HUES48 (cell line): ENCODE measurements around the gene GAPVD1.

Experiments
- H3K27ac ChIP-seq: one replicate; pipeline ENCODE4 v1.7.0; 2013; ENCODE audit warnings: low read depth, low read length, inconsistent platforms
- H3K27me3 ChIP-seq: 2 replicates; pipeline ENCODE4 v1.6.1; 2013; ENCODE audit warnings: mild to moderate bottlenecking, low read length; ENCODE audit not compliant: control insufficient read depth, insufficient read depth
- H3K36me3 ChIP-seq: 2 replicates; pipeline ENCODE4 v1.6.1; 2013; ENCODE audit warnings: low read length; ENCODE audit not compliant: control insufficient read depth, insufficient read depth
- H3K4me1 ChIP-seq: 2 replicates; pipeline ENCODE4 v1.6.1; 2013; ENCODE audit warnings: mild to moderate bottlenecking, low read length; ENCODE audit not compliant: control insufficient read depth, insufficient read depth
- H3K4me3 ChIP-seq: 2 replicates; pipeline ENCODE4 v1.5.1; 2013; ENCODE audit warnings: mild to moderate bottlenecking, low read depth, low read length
- H3K9ac ChIP-seq: 2 replicates; pipeline ENCODE4 v1.6.1; 2013; ENCODE audit warnings: mild to moderate bottlenecking, low read depth, low read length, moderate library complexity
- H3K9me3 ChIP-seq: 2 replicates; pipeline ENCODE4 v1.6.1; 2013; ENCODE audit warnings: low read length; ENCODE audit not compliant: control insufficient read depth, insufficient read depth

GAPVD1 gene

GRCh38 chr9:125343518-125344275, 82.1 kb downstream of the GAPVD1 start:
- Histone ChIP-seq H3K9ac (no peak overlapping the region), H3K9me3 (no peaks in the 10 kb centered on the region), H3K4me1 (peaks cover 23% of the 10 kb centered on the region), H3K36me3 (peaks cover 57% of the 10 kb centered on the region), H3K27ac (peak overlapping the region; percentile 72), H3K4me3 (peak overlapping the region; percentile 10; the same call in 1 of the 2 replicates), H3K27me3 (no peaks in the 10 kb centered on the region)

- Histone ChIP-seq H3K9me3 (peaks cover 10% of the 10 kb centered on the region; the same call in 1 of the 2 replicates), H3K36me3 (peaks cover 73% of the 10 kb centered on the region), H3K4me1 (peaks cover 23% of the 10 kb centered on the region), H3K27me3 (no peaks in the 10 kb centered on the region), H3K4me3 (no peak overlapping the region), H3K9ac (no peak overlapping the region), H3K27ac (no peak overlapping the region)
Measured at GRCh38 chr9:125346080-125346732, 84.6 kb downstream of the GAPVD1 start.

GRCh38 chr9:125355601-125356000, 94.0 kb downstream of the GAPVD1 start:
- H3K27me3 ChIP-seq: no peaks in the 10 kb centered on the region
- H3K9ac ChIP-seq: no peak overlapping the region
- H3K27ac ChIP-seq: no peak overlapping the region
- H3K36me3 ChIP-seq: peaks cover 91% of the 10 kb centered on the region
- no peaks in the 10 kb centered on the region for H3K4me1 ChIP-seq
- H3K9me3 ChIP-seq: peaks cover 11% of the 10 kb centered on the region; the same call in 1 of the 2 replicates
- no peak overlapping the region for H3K4me3 ChIP-seq

GRCh38 chr9:125356032-125356431, 94.4 kb downstream of the GAPVD1 start:
- peaks cover 91% of the 10 kb centered on the region for H3K36me3 ChIP-seq
- H3K4me1 ChIP-seq: no peaks in the 10 kb centered on the region
- H3K27me3 ChIP-seq: no peaks in the 10 kb centered on the region
- no peak overlapping the region for H3K4me3 ChIP-seq
- H3K9me3 ChIP-seq: peaks cover 7% of the 10 kb centered on the region; the same call in 1 of the 2 replicates
- H3K27ac ChIP-seq: no peak overlapping the region
- H3K9ac ChIP-seq: no peak overlapping the region

- no peaks in the 10 kb centered on the region for H3K4me1 ChIP-seq
- no peak overlapping the region for H3K4me3 ChIP-seq
- H3K36me3 ChIP-seq: peaks cover 94% of the 10 kb centered on the region
- no peaks in the 10 kb centered on the region for H3K9me3 ChIP-seq
- no peaks in the 10 kb centered on the region for H3K27me3 ChIP-seq
- H3K27ac ChIP-seq: no peak overlapping the region
- no peak overlapping the region for H3K9ac ChIP-seq
Measured at GRCh38 chr9:125359011-125359410, 97.4 kb downstream of the GAPVD1 start.

GRCh38 chr9:125360601-125361000, 99.0 kb downstream of the GAPVD1 start:
- no peak overlapping the region for H3K27ac ChIP-seq
- H3K27me3 ChIP-seq: no peaks in the 10 kb centered on the region
- no peaks in the 10 kb centered on the region for H3K9me3 ChIP-seq
- H3K9ac ChIP-seq: no peak overlapping the region
- H3K36me3 ChIP-seq: peaks cover 80% of the 10 kb centered on the region
- H3K4me1 ChIP-seq: no peaks in the 10 kb centered on the region
- no peak overlapping the region for H3K4me3 ChIP-seq

- Histone ChIP-seq H3K9ac (no peak overlapping the region), H3K4me3 (no peak overlapping the region), H3K36me3 (peaks cover 68% of the 10 kb centered on the region), H3K4me1 (peaks cover 7% of the 10 kb centered on the region; the same call in 1 of the 2 replicates), H3K27ac (peak overlapping the region; percentile 36), H3K27me3 (no peaks in the 10 kb centered on the region), H3K9me3 (no peaks in the 10 kb centered on the region)
Measured at GRCh38 chr9:125361837-125362531, 100.4 kb downstream of the GAPVD1 start.

- H3K27me3 ChIP-seq: no peaks in the 10 kb centered on the region
- peaks cover 27% of the 10 kb centered on the region for H3K36me3 ChIP-seq
- peaks cover 7% of the 10 kb centered on the region; the same call in 1 of the 2 replicates for H3K4me1 ChIP-seq
- H3K9ac ChIP-seq: no peak overlapping the region
- no peaks in the 10 kb centered on the region for H3K9me3 ChIP-seq
- peak overlapping the region; percentile 61 for H3K27ac ChIP-seq
- no peak overlapping the region for H3K4me3 ChIP-seq
Measured at GRCh38 chr9:125366676-125367075, 105.0 kb downstream of the GAPVD1 start.

- Histone ChIP-seq H3K9ac (no peak overlapping the region), H3K27ac (no peak overlapping the region), H3K4me3 (no peak overlapping the region), H3K36me3 (peaks cover 5% of the 10 kb centered on the region; the same call in 1 of the 2 replicates), H3K9me3 (no peaks in the 10 kb centered on the region), H3K27me3 (no peaks in the 10 kb centered on the region), H3K4me1 (peaks cover 13% of the 10 kb centered on the region; the same call in 1 of the 2 replicates)
Measured at GRCh38 chr9:125370786-125371185, 109.2 kb downstream of the GAPVD1 start.

GRCh38 chr9:125372441-125373226, 111.0 kb downstream of the GAPVD1 start:
- H3K27ac ChIP-seq: no peak overlapping the region
- H3K9me3 ChIP-seq: no peaks in the 10 kb centered on the region
- H3K4me3 ChIP-seq: no peak overlapping the region
- H3K9ac ChIP-seq: no peak overlapping the region
- no peaks in the 10 kb centered on the region for H3K36me3 ChIP-seq
- peaks cover 6% of the 10 kb centered on the region; the same call in 1 of the 2 replicates for H3K4me1 ChIP-seq
- H3K27me3 ChIP-seq: no peaks in the 10 kb centered on the region
